Omental fat pad (tissue), 4 donors: ENCODE data around the gene ALDH6A1. TPM values are rescaled to one million over a fixed set of nuclear protein-coding genes. Genes with fewer than 3 reads are reported as not detected.

Experiments
- ATAC-seq: fragments of 150-250 bp; one replicate; pipeline ENCODE4 v1.9.1; 2016; ENCODE audit warnings: mild to moderate bottlenecking, moderate library complexity; ENCODE audit not compliant: low FRiP score
- DNase-seq: peaks from one replicate; pipeline ENCODE4 v3.0.0-alpha.2; 2019; ENCODE audit warnings: low spot score
- CTCF ChIP-seq, 3 donors: fragments of 450-650 bp; IDR thresholded peaks; one replicate each; pipeline ENCODE4 v1.5.1; 2016 to 2017; ENCODE audit warnings: antibody characterized with exemption in 3 of 3, mild to moderate bottlenecking in 3 of 3, moderate library complexity in 2 of 3
- total RNA-seq, 4 donors: library from RNA; depleted of rRNA; stranded (reverse); fragments of >200 nt; gene quantifications; one replicate each; pipeline ENCODE4 v1.1.0, GENCODE V29; 2016

The ALDH6A1 gene
- total RNA-seq, 4 donors from 2014 or later = 42.8 to 70.4 (median 59.8) TPM

GRCh38 chr14:74034572-74034971, 49.7 kb downstream of the ALDH6A1 start:
- no peak for DNase-seq
- TF ChIP-seq CTCF (IDR thresholded peaks at IDR 0.05) = no peak
- ATAC-seq = no peak

- no peak for TF ChIP-seq CTCF (IDR thresholded peaks at IDR 0.05)
- no peak for DNase-seq
Observed at GRCh38 chr14:74029136-74029535, 55.1 kb downstream of the ALDH6A1 start.

GRCh38 chr14:74022346-74022745, 61.9 kb downstream of the ALDH6A1 start:
- no peak for TF ChIP-seq CTCF (IDR thresholded peaks at IDR 0.05)
- DNase-seq = no peak

More at GRCh38 chr14:74029136-74029535, 55.1 kb downstream of the ALDH6A1 start:
- no peak for ATAC-seq

GRCh38 chr14:74019408-74020137, 64.7 kb downstream of the ALDH6A1 start:
- peak; percentile 29 for ATAC-seq
- DNase-seq = no peak
- TF ChIP-seq CTCF (IDR thresholded peaks at IDR 0.05) = no peak

More at GRCh38 chr14:74022346-74022745, 61.9 kb downstream of the ALDH6A1 start:
- no peak for ATAC-seq

- no peak for TF ChIP-seq CTCF (IDR thresholded peaks at IDR 0.05)
- peak; percentile 94 for ATAC-seq
- peak; percentile 43 for DNase-seq
Observed at GRCh38 chr14:74018586-74019407, 65.5 kb downstream of the ALDH6A1 start, which contains the start of the genes BBOF1 and ENTPD5. BBOF1 (plus strand) TSS chr14:74019349; CDS start chr14:74019479, 130 bp downstream. ENTPD5 (minus strand) TSS chr14:74019288; CDS start chr14:73988102, 31,186 bp downstream.

GRCh38 chr14:74018174-74018585, 66.1 kb downstream of the ALDH6A1 start:
- TF ChIP-seq CTCF (IDR thresholded peaks at IDR 0.05) = no peak
- peak; percentile 79 for ATAC-seq

More at GRCh38 chr14:74018174-74018585, 66.1 kb downstream of the ALDH6A1 start:
- no peak for DNase-seq
